ENCODE results near the gene CASP6. TPM values are rescaled to one million over a fixed set of nuclear protein-coding genes. Genes with fewer than 3 reads are reported as not detected.
"Not testable (repeated sequence)": the region's sequence is repeated elsewhere in the genome, so short reads cannot be mapped to it uniquely, and the experiment has no call there.

Gene CASP6
- total RNA-seq, 1 donor from 2014 or later, result 33.1 TPM

- intact Hi-C loops (cut with micrococcal nuclease), result no loop called here
Measured at GRCh38 chr4:109721033-109721432, 17.8 kb upstream of the CASP6 start.

GRCh38 chr4:109719604-109720003 is 16.4 kb upstream of the CASP6 start:
- intact Hi-C loops (cut with micrococcal nuclease), result no loop called here

- intact Hi-C loops (cut with micrococcal nuclease), result no loop called here
Measured at GRCh38 chr4:109718759-109719158, 15.5 kb upstream of the CASP6 start.

- intact Hi-C loops (cut with micrococcal nuclease), result no loop called here
Measured at GRCh38 chr4:109713500-109713899, 10.3 kb upstream of the CASP6 start.

GRCh38 chr4:109708990-109709389 is 5.7 kb upstream of the CASP6 start:
- intact Hi-C loops (cut with micrococcal nuclease), result no loop called here

- intact Hi-C loops (cut with micrococcal nuclease), result no loop called here
Measured at GRCh38 chr4:109708435-109708834, 5.2 kb upstream of the CASP6 start.

GRCh38 chr4:109703664-109704361 is 568 bp upstream of the CASP6 start:
- intact Hi-C loops (cut with micrococcal nuclease), result loop anchor here (1.0 to 2.0 kb wide), 7 partner anchors 25 to 274 kb away; partner anchors contain the start of genes GAR1, MCUB and SEC24B

GRCh38 chr4:109701566-109702410 is 1.5 kb downstream of the CASP6 start:
- intact Hi-C loops (cut with micrococcal nuclease), result loop anchor here (2.0 kb wide), 1 partner anchor 53 kb away; no protein-coding TSS in a partner anchor

- intact Hi-C loops (cut with micrococcal nuclease), result no loop called here
Measured at GRCh38 chr4:109699553-109700225, 3.6 kb downstream of the CASP6 start.

GRCh38 chr4:109698656-109699055 is 4.6 kb downstream of the CASP6 start:
- intact Hi-C loops (cut with micrococcal nuclease), result no loop called here

- intact Hi-C loops (cut with micrococcal nuclease), result loop anchor here (2.0 kb wide), 1 partner anchor 131 kb away; the partner anchor contains the start of gene MCUB
Measured at GRCh38 chr4:109691411-109691920, 11.8 kb downstream of the CASP6 start.

- intact Hi-C loops (cut with micrococcal nuclease), result loop anchor here (2.0 kb wide), 1 partner anchor 130 kb away; the partner anchor contains the start of gene MCUB
Measured at GRCh38 chr4:109690690-109691410, 12.4 kb downstream of the CASP6 start.

- intact Hi-C loops (cut with micrococcal nuclease), result no loop called here
Measured at GRCh38 chr4:109684727-109685126, 18.5 kb downstream of the CASP6 start.

GRCh38 chr4:109683621-109684253 is 19.5 kb downstream of the CASP6 start:
- intact Hi-C loops (cut with micrococcal nuclease), result no loop called here

- intact Hi-C loops (cut with micrococcal nuclease), result no loop called here
Measured at GRCh38 chr4:109682875-109683274, 20.4 kb downstream of the CASP6 start.

GRCh38 chr4:109678925-109679324 is 24.3 kb downstream of the CASP6 start:
- intact Hi-C loops (cut with micrococcal nuclease), result not testable (repeated sequence)

- intact Hi-C loops (cut with micrococcal nuclease), result not testable (repeated sequence)
Measured at GRCh38 chr4:109678472-109678871, 24.8 kb downstream of the CASP6 start.

GRCh38 chr4:109676886-109677285 is 26.4 kb downstream of the CASP6 start:
- intact Hi-C loops (cut with micrococcal nuclease), result no loop called here

GRCh38 chr4:109675843-109676242 is 27.4 kb downstream of the CASP6 start:
- intact Hi-C loops (cut with micrococcal nuclease), result no loop called here

GRCh38 chr4:109675181-109675580 is 28.1 kb downstream of the CASP6 start:
- intact Hi-C loops (cut with micrococcal nuclease), result no loop called here
